HG02938 (cell line): Measurements from ENCODE around the gene IER2.

ENCODE experiments used
- ATAC-seq: cut with Tn5 transposase; IDR thresholded peaks from one replicate; pipeline ENCODE4 v1.9.1; 2021; ENCODE audit warnings: mild to moderate bottlenecking, moderate library complexity; ENCODE audit not compliant: unreplicated experiment

Gene IER2, protein sequence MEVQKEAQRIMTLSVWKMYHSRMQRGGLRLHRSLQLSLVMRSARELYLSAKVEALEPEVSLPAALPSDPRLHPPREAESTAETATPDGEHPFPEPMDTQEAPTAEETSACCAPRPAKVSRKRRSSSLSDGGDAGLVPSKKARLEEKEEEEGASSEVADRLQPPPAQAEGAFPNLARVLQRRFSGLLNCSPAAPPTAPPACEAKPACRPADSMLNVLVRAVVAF

DNA sequence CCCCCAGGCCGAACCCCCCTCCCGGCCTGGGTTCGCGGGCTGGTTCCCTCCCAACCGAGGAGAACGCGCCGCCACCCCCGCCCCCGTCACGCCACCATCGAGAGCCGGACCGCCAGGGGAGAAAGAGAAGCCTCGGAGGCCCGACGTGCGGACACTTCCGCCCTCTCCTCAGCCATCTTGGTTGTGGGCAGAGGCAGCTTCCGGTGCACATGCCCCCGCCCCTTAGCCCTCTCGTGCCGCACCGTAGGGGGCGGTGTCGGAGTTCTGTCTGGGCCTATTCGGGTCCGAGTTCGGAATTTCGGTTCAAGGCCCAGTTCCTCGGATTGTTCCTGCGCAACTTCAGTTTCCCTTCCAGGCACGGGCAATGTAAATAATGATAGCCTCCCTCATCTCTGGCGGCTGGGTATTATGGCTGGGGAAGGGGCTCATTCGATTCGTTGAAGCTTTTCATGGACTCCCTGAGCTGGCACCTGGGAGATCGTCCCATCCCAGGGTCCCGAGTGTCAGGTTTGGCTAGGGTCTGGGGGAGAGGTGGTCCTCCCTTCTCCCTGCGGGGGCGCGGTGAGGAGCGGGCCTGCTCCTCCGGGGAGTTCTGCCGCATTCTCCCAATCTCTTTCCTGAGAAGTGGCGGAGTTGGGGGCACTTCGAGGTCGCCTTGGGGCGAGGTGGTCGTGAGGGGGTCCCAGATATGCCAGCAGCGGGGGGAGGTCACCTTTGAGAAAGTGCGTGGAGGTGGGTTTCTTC lies at the start of gene IER2, which contains the start of gene STX10:
IER2 (plus strand) TSS at position 225 of the 744 bp plus-strand sequence. CDS start 2,776 bp downstream, outside the sequence.
STX10 (minus strand) TSS at position 189 of the 744 bp plus-strand sequence. CDS start 202 bp downstream, outside the sequence.
- no peak for ATAC-seq

DNA sequence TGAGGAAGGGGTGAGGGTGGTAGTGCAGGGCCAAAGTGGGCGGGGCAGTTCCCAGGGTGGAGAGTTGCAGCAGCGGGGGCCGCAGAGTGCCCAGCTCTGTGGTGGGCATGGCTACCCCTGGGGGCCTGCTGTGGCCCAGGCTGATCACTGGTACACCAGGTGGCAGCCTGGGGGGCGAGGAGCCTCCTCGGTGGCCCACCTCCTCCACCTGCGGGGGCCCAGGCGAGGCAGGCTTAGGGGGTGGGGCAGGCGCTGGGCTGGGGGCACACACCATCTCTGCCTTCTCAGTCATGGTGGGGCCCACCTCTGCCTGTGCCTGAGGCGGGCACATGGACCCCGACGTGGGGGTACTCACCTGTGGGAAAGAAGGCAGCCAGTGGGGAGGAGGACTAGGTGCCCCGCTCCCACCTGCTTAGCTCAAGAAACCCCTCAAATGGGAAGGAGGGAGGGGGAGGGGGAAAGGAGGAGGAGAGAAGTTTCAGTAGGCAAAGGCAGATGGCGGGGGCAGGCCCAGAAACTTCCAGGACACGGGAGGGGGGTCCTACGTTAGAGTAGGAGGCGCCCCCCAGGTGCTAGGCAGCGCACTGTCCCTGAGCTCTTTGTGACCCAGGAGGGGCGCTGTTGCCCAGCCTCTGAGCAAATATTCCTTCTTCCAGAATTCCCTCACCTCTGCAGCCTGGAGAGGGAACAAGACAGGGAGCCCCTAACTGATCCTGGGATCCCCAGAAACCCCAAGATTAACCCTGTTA lies 49.2 kb upstream of the IER2 start:
- ATAC-seq, result no peak

DNA sequence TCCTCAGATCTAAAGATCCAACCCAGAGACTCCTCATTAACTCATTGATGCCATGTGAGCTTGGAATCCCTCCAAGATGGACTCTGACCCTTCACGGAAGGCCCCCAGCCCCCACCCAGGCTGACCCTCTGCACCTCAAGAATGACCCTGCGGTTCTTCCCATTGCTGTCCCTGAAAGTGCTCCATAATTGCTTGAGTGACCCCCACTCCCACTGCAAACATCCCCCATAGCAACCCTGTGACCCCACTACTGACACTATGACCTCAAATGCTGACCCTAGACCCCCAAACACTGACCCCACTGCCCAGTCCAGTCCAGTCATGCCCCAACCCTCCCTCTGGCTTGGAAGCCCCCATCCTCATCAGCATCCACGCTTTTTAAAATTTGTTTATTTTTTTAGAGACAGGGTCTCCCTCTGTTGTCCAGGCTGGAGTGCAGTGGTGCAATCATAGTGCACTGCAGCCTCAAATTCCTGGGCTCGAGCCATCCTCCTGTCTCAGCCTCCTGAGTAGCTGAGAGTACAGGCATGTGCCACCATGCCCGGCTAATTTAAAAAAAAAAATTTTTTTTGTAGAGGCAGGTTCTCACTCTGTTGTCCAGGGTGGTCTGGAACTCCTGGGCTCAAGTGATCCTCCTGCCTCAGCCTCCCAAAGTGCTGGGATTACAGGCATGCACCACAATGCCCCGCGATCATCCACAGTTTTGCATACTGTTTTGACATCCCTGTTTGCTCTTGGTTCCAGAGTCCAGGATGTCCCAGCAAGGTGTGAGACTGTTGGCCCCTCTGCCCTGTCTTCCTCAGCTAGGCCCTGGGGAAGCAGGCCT lies 48.4 kb upstream of the IER2 start:
- no peak for ATAC-seq

DNA sequence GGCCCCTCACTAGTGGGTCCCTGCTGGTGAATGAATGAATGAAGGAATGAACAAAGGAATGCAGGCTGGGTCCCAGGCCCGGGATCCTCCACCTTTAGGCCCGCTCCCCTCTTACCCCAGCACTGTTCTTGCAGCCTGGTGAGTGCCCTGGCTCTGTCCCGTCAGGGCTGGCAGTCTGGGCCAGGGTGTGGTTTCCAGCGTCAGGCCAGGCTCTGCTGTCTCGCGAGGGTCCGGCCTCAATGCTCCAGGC lies 47.9 kb upstream of the IER2 start:
- ATAC-seq, result no peak

DNA sequence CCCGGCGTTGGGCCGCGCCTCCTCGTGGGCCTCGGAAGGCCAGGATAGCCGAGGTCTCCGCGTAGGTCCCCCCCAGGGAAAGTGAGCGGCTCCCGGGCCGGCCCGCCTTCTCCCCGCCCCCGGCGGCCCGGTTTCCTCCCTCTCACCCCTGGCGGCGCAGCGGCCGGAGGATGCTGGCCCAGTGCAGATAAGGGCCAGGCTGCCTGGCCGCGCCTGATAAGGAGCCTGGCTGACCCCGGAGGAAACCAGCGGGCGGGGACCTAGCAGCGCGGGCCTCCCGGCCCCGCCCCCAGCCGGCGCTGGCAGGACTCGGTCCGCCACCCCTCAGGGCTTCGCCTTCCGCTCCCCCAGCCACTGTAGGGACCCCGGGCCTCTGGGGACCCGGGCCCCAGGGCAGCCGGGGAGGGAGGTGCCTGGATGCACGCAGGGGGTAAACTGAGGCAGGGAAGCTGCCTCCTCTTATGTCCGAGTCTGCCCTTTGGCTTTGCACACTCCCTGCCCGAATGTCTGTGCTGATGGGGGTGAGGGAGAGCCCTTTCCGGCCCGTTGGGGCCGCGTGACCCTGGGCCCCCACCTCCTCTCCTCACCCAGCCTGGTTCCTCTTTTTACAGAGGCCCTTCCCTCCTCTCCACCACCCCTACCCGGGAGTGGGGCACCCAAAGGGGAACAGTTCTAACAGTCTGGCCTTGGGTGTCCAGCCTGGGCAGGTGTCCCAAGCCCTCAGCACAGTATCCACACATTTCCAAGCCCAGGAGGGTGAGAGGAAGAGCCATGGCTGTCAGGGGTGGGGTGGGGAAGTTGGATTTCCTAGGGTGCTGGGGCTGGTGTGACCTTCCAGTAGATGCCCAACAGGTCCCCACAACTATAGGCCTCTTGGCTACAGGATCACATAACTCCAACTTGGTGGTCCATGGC lies 47.3 kb upstream of the IER2 start, which contains the start of gene LYL1:
LYL1 (minus strand) TSS at position 193 of the 915 bp plus-strand sequence. CDS start 1,687 bp downstream, outside the sequence.
- no peak for ATAC-seq

DNA sequence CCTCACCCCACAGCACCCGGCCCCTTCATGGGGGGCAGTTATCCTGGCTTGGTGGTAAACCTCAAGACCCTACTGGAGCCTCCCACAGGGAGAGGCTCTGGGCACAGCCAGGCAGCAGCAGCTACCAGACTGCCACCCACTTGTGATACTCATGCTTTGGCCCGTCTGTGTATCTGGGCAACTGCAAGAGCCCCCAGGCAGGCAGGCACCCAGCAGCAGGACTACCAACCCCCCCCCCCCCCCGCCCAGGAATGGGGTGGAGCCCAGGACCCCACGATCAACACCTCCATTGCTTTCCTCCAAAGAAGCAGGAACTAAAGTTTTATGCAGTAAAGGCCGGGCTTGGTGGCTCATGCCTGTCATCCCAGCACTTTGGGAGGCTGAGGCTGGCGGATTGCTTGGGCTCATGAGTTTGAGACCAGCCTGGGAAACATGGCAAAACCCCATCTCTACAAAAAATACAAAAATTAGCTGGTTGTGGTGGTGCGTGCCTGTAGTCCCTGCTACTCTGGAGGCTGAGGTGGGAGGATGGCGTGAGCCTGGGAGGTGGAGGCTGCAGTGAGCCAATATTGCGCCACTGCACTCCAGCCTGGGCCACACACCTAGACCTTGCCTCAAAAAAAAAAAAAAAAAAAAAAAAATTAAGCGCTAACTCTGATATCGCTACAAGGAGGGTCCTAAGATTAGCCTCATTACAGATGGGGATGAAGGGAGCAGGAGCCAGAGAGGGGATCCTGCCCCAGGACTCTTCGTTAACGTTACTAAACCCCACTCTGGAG lies 46.4 kb upstream of the IER2 start:
- no peak for ATAC-seq

DNA sequence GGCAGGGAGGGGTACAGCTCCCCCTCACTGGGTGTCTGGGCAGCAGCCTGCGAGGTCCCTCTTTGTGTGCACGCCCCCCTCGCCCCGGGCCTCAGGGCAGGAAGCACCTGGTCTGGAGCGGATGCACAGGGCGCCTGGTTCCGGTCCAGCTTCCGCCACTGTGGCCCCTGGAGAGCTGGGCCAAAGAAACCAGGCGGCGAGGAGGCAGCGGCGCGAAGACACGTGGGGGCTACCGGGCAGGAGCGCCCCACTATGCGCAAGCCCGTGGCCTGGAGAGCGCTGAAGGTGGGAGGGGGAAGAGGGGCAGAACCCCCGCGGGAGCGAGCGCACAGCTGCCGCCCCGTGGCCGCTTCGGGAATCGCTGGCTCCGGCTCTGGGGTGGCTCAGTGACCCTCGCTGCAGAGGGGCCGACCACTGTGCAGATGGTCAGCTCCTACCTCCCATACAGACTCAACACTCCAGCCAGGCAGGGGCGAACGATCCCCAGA lies 45.8 kb upstream of the IER2 start:
- no peak for ATAC-seq

DNA sequence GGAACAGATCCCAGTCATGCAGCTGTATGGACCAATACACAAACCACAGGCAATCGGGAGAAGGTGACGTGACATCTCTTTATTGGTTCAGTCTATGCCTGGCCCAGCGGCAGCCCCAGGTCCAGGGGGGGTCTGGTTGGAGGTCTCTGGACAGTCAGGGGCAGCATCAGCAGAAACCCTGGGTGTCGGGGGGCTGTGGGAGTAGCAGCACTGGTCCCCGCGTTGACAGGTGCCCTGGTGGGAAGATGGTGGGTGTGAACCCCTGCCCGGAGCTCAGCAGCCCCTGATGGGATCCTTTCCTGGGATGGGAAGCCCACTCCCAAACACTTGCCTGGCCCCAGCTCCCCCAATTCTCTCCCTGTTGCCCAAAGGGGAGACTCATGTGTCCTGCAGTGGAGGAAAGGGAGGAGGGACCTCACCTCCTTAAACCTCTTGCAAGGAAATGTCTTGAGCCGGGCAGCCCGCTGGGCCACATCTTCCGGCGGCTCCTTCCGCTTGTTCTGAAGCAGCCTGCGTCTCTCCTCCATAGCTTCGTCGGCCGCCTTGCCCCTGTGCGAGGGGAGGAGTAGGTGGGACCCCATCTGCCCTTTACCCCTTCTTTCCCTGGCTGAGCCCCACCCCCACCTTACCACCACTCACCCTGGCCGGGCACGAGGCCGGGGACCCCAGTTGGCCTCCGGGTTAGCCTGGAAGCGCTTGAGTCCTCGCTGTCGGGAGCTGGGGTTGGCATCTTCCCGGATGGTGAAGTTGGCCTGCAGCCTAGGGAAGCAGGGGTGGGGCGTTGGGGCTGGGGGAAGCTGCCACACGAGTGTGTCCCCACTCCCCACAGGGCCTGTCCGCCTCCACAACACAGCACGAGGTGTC lies 45.1 kb upstream of the IER2 start:
- ATAC-seq, result no peak

DNA sequence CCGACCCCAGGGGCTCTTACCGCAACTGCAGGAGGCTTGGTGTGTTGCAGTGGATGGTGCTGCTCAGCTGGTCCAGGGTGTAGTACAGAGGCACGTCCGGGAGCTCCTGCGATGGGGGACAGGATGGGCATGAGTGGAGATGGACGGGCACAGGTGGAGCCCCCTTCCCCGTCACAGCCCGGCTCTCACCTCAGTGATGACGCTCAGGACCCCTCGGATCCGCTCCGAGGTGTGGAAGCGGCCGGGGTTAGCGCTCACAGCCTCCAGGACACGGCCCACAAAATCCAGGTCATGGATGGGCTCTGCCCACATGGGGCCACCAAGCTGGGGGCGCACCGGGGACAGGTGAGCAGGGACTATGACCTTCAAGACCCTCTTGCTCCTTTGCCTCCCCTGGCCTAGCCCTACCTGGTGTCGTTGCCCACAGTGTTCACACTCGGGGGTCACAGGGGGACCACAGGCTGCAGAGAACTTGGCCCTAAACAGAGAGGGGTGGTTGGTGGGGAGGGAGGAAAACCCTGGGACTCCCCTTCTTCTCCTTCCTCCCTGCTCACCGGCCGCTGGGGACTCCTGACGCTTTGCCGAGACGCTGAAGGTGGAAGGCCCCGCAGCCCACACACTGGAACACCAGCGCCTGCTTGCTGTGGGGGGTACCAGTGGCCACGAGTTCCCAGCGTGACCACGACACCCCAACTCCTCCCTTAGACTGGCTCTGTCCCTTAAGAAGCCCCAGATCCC lies 40.7 kb upstream of the IER2 start:
- ATAC-seq, result no peak

DNA sequence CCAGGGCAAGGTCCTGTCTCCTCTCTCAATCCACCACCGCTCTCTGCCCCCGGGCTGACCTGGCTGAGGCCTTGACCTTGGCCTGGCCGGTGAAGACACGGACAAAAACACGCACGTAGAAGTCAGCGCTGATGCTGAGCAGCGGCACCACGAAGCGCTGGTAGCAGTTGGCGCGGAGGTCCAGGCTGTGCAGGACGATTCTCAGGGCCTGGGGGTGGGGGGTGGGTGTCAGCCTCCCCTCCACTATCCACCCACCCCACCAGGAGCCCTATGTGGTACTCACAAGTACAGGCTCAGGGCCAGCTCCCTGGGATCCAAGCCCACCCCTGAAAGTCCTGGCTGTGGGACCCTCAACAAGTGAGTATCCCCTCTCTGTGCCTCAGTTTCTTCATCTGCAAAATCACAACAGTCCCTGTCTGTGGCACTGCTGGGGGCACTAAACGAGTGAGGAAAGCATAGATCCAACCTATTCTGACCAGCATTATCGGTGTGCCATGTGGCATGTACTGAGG lies 40.1 kb upstream of the IER2 start:
- no peak for ATAC-seq

DNA sequence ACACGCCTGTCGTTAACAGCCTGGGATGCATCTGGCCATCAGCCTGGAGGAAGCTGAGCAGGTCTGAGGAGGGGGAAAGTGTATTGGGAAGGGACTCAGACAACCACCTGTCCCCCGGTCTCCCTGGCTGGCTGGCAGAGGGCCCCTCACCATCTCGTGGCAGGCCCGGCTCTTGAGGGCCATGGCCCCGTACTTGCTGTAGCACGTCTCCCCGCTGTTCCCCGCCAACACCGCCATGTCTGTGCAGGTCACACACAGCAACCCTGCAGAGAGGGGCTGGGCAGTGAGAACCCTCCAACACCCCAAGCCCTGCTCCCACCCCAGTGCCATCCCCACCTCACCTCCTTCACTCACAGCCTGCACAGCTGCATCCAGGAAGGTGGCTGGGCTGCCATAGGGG lies 37.7 kb upstream of the IER2 start:
- no peak for ATAC-seq

DNA sequence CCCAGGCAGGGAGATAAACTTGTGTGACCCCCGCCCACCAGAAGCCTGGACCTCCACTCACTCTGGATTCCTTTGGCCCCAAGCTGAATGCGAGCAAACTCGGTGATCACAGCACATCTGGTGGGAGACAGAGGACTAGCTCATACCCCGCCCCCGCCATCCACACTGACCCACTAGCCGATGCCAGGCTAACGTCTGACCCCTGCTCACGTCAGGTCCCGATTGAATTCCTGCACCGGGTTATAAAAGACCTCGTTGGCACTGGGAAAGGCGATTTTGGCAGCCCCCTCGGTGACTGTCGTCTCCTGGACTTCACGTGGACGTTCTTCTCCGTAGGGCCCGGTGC lies 34.3 kb upstream of the IER2 start:
- no peak for ATAC-seq

DNA sequence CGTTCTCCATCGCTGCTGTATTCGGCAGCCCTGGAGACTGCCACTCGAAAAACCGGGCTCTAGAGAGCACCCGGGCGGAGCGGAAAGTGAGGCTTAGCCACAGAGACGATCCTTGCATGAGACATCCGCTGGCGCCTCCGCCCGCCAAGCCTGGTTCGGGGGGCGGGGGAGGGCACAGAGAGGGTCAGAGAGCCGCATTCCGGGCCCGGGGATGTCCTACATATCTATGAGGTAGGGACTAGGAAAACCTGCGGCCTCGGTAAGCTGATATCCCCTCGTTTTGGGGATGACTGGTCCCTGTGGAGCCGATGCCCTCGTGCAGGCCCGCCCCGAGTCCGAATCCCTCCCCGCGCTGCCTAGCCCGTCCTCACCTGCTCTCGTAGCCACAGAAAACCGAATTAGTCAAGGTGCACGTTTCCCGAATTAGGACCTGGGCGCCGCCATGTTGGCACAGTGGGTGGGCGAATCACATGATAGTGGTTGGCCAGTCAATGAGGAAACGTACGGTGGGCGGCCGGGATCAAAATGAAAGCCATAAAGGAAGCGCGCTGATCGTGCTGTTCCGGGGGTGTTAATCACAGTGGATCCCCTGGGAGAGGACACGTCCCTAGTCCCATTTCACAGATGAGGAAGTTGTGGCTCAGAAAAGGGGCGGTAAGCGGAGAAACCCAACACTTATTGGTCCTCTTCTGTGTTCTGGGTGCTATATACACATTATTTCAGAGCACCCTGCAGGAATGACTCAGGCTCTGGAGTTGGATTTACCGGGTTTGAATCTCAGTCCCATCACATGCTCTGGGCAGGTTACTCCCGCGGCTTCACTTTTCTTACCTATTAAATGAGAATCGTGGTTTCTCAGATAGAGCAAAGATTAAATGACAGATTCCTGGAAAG lies 33.7 kb upstream of the IER2 start, which contains the start of gene TRMT1:
TRMT1 (minus strand) TSS at position 459 of the 894 bp plus-strand sequence; CDS start at position 118, 341 bp downstream.
- ATAC-seq, result peak; percentile 49

DNA sequence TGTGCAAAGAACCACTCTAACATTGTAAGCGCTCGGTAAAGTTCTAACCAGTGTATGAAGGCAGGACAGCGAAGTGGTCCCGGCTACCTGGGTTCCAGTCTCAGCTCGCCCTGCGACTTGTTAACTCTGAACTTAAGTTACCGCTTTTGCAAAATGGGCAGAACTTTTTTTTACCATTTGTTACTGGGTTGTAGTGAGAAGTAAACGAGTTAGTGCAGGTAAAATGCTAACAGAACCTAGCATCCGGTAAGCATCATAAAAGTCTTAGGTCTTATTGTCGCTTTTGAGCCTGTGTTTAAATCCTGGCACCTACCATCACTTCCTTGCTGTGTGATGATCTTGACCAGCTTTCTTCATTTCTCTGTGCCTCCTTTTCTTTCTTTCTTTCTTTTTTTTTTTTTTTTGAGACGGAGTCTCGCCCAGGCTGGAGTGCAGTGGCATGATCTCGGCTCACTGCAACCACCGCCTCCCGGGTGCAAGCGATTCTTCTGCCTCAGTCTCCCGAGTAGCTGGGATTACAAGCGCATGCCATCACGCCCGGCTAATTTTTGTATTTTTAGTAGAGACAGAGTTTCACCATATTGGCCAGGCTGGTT lies 32.9 kb upstream of the IER2 start:
- ATAC-seq, result no peak

DNA sequence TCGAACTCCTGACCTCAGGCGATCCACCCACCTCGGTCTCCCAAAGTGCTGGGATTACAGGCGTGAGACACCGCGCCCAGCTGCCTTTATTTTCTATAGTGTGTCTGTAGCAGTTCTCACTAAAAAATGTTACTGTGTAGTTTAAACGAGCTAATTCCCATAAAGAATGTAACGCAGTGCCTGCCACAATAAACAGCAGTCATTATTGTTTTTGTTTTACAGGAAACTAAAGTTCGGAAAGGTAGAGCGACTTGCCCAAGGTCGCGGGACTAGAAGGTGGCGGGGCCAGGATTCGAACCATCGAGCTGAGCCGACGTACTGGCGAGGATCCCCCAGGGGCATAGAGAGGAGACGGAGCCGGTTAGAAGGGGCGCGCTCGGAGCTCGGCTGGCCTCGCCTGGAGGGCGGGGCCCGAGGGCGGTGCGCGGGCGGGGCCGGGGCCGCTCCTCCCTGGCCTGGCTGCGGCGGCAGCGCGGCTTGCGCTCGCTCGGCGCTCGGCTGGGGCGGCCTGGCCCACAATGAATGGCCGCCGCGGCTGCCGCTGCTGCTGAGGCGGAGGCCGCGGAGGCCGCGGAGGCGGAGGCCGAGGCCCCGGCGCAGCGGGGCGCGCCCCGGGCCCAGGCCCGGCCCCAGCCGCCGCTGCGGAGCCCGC lies 32.3 kb upstream of the IER2 start, which contains the start of gene NACC1:
NACC1 (plus strand) TSS at position 493 of the 652 bp plus-strand sequence. CDS start 16,944 bp downstream, outside the sequence.
- peak; percentile 54 for ATAC-seq
